AG08395 (cell line): ENCODE data around the gene PATE1.
"Not testable (repeated sequence)": the region's sequence is repeated elsewhere in the genome, so short reads cannot be mapped to it uniquely, and the experiment has no call there.

Experiments
- DNase-seq: peaks from one replicate; pipeline ENCODE4 v3.0.0; 2012; ENCODE audit warnings: mixed read lengths, low spot score

Gene PATE1

GRCh38 chr11:125745979-125746378, at the start of gene PATE1:
PATE1 (plus strand) TSS chr11:125746279; CDS start chr11:125746305, 26 bp downstream.
- DNase-seq: no peak

DNA sequence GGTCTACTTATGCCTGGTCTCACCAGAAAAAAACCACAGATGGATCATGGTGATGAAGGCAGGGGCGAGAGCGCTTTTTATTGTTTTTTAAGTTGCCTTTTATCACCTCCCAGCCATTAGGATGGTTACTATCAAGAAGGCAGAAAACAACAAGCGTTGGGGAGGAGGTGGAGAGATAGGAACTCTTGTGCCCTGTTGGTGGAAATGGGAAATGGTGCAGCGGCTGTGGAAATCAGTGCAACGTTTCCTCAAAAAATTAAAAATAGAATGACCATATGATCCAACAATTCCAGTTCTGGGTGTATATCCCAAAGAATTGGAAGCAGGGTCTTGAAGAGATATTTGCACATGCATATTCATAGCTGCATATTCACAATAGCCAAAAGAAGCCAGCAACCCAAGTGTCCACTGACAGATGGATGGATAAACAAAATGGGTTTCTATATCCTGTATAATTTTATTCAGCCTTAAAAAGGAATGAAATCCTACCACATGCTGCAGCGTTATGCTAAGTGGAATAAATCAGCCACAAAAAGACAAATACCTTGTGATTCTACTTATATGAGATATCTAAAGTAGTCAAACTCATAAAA, 45.0 kb upstream of the PATE1 start:
- no peak for DNase-seq

GRCh38 chr11:125701858-125702621, 44.0 kb upstream of the PATE1 start:
- DNase-seq: no peak

DNA sequence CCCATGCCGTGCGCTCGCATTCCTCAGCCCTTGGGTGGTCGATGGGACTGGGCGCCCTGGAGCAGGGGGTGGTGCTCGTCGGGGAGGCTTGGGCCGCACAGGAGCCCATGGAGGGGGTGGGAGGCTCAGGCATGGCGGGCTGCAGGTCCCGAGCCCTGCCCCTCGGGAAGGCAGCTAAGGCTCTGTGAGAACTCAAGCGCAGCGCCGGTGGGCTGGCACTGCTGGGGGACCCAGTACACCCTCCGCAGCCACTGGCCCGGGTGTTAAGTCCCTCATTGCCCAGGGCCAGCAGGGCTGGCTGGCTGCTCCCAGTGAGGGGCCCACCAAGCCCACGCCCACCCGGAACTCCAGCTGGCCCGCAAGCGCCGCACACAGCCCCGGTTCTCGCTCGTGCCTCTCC, 41.4 kb upstream of the PATE1 start:
- DNase-seq: not testable (repeated sequence)

GRCh38 chr11:125720781-125721180, 25.3 kb upstream of the PATE1 start:
- DNase-seq: no peak

DNA sequence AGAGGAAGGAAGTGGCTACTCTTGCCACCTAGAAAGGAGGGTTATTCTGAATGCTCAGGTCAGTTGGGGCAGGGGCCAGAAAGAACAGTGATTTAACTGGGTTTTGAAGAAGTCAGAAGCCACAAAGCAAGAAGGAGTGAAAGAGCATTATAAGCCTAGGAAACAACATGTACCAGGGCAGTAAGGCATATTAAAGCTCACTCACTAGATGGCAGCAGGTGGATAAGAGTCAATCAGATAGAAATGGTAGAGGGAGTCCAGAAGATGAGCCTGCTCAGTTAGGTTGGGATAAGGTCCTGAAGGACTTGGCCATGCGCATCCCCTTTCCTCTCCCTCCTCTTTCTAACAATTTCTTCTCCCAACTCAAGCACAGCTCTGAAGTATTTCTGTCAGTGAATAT, 22.0 kb upstream of the PATE1 start:
- peak; percentile 17 for DNase-seq

DNA sequence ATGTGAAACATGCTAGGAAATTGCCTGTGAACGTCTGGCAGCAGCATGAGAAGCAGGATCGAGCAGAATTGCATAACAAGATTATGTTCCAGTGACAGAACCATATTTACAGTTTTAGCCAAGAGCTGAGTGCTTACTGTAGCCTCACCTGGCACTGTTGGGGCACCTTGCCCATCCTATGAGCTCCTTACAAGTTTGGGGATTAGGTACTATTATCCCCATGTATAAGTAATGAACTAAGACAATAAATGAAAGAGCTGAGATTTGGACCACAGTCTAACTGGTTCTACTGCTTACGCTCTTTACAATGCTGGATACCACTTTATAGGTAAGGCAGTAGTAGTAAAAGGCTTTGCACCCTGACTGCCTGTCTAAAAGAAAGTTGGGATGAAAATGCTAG, 17.1 kb upstream of the PATE1 start:
- DNase-seq: no peak

- no peak for DNase-seq
These were observed 5.5 kb upstream of the PATE1 start for GRCh38 chr11:125740617-125741016.

- DNase-seq: no peak
These were observed 2.4 kb upstream of the PATE1 start for GRCh38 chr11:125743681-125744080.

DNA sequence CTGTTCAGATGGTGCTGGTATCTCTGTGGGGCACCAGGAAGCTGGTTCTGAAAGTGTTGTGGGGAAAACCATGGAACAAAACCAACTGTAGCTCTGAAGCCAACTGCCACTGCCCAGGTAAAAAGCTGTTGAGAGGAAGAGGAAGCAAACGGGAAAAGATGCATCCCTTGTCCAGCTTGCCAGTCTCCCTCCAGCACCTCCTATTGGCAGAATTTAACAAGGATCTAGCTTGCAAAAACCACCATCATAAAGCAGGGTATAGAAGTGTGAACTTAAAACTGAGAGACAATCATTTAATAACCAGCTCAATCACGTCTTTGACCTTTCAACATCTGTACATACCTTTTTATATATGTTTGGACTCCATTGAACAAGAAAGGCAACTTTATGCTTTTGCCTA, 4.5 kb downstream of the PATE1 start:
- no peak for DNase-seq

DNA sequence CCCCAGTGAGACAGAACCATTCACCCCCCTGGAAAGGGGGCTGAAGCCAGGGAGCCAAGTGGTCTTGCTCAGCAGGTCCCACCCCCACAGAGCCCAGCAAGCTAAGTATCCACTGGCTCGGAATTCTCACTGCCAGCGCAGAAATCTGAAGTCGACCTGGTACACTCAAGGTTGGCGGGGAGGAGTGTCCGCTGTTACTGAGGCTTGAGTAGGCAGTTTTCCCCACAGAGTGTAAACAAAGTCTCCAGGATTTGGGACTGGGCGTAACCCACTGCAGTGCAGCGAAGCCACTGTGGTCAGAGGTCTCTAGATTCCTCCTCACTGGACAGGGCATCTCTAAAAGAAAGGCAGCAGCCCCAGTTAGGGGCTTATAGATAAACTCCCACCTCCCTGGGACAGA, 10.0 kb downstream of the PATE1 start:
- no peak for DNase-seq

- no peak for DNase-seq
These were observed 16.4 kb downstream of the PATE1 start for GRCh38 chr11:125762445-125762844.

- DNase-seq: no peak
These were observed 17.4 kb downstream of the PATE1 start for GRCh38 chr11:125763483-125763882.

- DNase-seq: no peak
These were observed 20.2 kb downstream of the PATE1 start for GRCh38 chr11:125766251-125766650.

- no peak for DNase-seq
These were observed 22.4 kb downstream of the PATE1 start for GRCh38 chr11:125768336-125769046.

DNA sequence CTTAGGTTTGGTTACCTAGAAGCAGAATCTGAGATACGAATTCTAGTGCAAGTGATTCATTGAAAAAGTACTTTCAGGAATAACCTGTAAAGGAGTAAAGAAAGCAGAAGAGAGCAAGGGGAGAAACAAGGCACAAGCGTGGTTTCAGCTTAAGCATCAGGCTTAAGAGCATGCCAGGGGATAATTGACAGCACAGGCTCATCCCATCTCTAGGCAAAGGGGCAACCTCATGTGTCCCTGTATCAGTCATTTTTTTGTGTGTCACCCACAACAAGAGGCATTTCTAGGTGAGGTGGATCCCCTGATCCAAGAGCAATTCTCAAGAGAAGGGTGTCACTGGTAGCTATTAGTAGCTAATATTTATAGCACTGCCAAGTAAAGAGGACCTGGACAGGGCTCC, 24.5 kb downstream of the PATE1 start:
- no peak for DNase-seq

- peak; percentile 58 for DNase-seq
These were observed 26.9 kb downstream of the PATE1 start for GRCh38 chr11:125772834-125773505.

DNA sequence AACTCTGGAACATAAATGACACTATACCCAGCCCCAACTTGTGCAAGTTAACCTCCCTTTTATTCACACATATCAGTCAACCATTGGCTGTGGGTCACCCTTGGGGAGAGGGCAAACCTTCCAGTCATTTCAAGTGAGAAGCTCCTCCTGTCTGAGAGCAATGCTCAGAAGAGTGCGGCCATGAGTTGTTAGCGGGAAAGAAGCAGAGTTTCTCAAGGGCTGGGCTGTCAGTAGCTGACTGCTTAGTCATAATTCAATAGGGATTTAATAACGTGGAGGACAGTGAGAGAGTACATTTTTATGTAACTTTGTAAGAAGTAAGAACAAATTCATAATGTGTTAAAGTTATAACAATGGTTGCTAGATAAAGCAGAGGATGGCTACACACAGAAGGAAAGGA, 27.4 kb downstream of the PATE1 start:
- DNase-seq: no peak

GRCh38 chr11:125777309-125777708, 31.2 kb downstream of the PATE1 start:
- DNase-seq: no peak

DNA sequence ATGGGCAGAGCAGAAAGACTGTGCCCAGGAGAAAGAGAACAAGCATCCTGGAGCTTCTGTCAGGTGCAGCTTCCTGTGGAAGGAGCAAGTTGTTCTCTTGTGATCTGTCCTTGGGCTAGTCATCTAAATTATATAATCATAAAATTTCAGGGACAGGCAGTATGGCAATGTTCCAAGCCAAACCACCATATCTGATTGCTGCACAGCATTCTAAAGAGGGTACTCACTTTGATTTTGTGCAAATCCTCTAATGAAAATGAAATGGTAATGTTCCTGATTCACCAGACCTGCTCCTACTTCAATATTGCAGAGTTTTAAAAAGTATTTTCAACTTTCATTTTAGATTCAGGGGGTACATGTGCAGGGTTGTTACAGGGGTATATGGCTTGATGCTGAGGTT, 32.6 kb downstream of the PATE1 start, which contains the start of gene PATE2:
PATE2 (minus strand) TSS at position 101 of the 400 bp plus-strand sequence; CDS start at position 46, 55 bp downstream.
- DNase-seq: no peak

DNA sequence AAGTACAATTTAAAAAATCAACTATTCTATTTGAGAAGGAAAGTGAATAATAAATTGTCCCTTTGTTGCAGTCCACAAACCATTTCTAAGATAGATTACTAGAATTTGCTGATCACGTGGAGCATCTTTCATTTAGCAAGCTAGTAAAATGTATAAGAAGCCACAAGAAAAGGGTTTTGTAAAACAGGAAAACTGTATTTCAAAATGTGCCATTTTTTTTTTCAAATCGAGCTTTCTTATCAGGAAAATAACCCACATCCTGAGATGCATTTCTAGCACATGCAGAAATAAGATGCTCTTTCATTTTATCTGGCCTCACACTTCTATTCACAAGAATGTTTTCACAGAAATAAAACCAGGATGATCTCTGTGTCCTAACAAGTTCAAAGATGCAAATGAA, 38.6 kb downstream of the PATE1 start:
- no peak for DNase-seq

GRCh38 chr11:125787827-125788226, 41.7 kb downstream of the PATE1 start, which contains the start of gene PATE3:
PATE3 (plus strand) TSS chr11:125788127; CDS start chr11:125788152, 25 bp downstream.
- DNase-seq: no peak
